ENCODE measurements around the gene KDM6B. TPM values are rescaled to one million over a fixed set of nuclear protein-coding genes. Genes with fewer than 3 reads are reported as not detected.

The KDM6B gene
- total RNA-seq, 1 donor from 2014 or later = 1.0 TPM

DNA sequence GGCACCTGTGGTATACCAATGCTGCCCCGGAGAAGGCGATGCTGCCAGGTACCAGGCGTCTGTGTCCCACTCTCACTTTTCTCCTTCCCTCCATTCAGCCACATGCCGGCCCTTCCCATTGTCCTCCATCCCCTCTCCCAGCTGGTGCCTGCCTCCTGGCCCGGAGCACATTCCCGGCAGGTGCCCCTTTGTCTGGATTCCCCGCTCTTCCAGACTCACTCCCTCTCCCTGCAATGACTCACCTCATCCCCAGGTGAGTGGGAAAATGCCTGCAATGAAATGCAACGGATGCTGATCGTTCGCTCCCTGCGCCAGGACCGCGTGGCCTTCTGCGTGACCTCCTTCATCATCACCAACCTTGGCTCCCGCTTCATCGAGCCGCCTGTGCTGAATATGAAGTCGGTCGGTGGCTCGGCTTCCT lies 10.4 kb upstream of the KDM6B start:
- no peak for DNase-seq (ENCODE audit: low read depth in 2 of 2)

- no peak for DNase-seq (ENCODE audit: low read depth in 2 of 2)
Observed at GRCh38 chr17:7824021-7824924, 9.7 kb upstream of the KDM6B start.

GRCh38 chr17:7825206-7825990 lies 8.6 kb upstream of the KDM6B start:
- DNase-seq (ENCODE audit: low read depth in 2 of 2) = no peak

DNA sequence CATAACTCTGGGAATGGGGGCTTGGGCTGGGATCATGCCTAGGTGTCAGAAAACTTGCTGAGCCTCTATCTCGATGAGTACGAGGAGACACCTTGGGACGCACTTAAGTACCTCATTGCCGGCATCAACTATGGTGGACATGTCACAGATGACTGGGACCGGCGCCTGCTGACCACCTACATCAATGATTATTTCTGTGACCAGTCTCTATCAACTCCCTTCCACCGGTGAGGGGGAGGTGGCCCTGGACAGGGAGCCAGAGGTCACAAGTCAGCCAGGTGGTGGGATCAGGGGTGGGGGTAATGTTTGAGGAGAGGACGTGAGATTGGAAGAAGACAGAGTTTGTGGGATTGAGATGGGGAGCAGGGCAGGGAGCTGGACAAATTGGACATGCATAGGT lies 3.4 kb upstream of the KDM6B start:
- no peak for DNase-seq (ENCODE audit: low read depth in 2 of 2)

DNA sequence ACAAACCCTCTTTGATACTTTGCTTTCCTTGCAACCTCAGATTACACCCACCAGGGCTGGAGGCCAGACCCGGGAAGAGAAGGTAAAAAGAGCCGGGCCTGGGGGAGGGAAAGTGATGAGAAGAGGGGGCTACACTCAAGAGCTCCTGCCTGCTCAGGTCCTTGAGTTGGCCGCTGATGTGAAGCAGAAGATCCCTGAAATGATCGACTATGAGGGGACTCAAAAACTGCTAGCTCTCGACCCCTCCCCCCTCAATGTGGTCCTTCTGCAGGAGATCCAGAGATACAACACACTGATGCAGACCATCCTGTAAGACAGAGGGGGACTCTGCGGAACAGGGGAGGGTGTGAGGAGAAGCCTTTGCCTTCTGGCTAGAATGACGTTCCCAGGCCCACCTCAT lies 2.8 kb upstream of the KDM6B start:
- DNase-seq (ENCODE audit: low read depth in 2 of 2) = no peak

GRCh38 chr17:7832431-7832830 lies 1.6 kb upstream of the KDM6B start:
- no peak for DNase-seq (ENCODE audit: low read depth in 2 of 2)

DNA sequence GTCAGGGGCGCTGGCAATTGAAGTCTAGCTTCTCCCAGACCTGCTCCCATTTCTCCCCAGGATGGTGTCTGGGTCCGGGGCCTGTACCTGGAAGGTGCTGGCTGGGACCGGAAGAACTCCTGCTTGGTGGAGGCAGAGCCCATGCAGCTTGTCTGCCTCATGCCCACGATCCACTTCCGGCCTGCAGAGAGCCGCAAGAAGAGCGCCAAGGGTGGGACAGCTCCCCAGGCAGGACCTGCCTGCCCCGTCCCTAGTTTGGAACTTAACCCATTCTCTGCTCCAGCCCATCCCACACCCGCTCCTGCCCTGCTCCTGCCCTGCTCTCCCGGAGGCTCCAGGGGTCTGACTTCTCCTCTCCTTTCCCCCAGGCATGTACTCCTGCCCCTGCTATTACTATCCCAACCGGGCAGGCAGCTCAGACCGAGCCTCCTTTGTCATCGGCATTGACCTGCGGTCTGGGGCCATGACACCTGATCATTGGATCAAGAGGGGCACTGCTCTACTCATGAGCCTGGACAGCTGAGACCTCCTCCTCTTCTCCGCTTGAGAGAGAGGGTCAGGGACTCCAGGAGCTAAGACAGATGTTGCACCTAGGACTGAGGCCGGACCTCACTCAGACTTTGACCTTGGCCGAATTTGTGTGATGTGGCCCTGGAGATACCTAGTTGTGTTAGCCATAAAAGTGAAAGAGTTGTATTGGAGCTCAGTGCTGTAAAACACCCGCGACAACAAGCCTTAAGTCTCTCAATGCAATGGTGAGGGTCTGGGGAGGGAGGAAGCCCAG lies 814 bp upstream of the KDM6B start:
- DNase-seq (ENCODE audit: low read depth in 2 of 2) = no peak

DNA sequence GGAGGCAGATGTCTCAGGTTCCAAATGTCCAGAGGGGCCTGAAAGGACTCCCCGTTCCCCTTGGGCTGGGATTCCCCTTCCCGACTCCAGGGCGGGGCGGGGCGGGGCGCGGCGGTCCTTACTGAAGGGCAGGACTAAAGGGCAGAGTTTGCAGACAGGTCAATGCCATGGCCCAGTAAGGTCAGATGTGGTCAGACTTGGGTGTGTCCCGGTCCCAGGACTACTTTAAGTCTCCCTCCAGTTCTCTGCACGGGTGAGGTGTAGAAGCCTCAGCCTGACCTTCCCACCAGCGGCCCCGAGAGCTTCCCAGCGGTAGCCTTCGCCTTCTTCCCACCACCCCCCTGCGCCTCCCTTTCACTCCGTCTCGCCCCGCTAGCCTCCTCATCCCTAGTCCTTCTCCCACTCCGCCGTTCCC lies 532 bp downstream of the KDM6B start:
- DNase-seq (ENCODE audit: low read depth in 2 of 2) = peak in 1 of 2 donors; percentile 40

DNA sequence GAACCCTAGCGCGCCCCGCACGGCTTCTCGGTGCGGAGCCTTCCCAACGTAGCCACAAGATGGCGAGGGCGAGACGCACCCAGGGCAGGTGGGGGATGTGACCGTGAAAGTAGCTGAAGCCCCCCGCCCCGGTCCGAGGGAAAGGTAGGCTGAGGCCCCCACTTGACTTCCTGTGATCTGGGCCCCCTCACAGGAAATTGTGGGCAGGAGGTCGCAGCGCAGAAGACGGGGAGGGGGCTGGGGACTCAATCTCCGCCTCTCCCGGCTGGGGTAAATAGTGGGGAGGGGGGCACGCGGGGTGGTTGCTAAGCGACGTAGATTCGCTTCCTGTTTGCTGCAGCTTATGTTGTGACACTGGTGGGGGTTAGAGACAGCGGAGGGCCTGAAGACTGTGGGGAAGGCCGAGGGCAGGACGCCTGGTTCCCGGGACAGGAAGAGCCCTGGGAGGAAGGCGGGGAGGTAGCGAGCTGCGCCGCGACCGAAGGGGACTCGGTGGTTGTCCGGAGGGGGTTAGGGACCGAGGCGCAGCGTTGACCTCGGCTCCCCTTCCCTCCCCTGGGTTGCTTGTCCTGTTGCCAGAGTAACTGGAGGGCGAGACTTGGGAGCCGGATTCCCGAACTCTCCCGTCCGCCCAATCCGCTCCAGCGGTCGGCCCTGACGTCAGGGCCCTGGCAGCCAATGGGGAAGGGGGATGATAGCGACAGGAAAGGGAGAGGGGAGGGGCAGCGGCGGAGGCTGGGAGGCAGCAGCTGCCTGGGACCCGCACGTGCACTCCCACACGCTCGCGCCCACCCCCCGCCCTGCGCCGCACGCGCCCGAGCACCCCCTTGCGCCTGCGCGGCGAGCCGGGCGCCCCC lies 1.2 kb downstream of the KDM6B start:
- DNase-seq (ENCODE audit: low read depth in 2 of 2) = peak; percentile 97 to 99

- peak in 1 of 2 donors; percentile 43 for DNase-seq (ENCODE audit: low read depth in 2 of 2)
Observed at GRCh38 chr17:7835814-7836595, 2.0 kb downstream of the KDM6B start.

- peak; percentile 89 to 97 for DNase-seq (ENCODE audit: low read depth in 2 of 2)
Observed at GRCh38 chr17:7836596-7837407, 2.8 kb downstream of the KDM6B start.

- DNase-seq (ENCODE audit: low read depth in 2 of 2) = no peak
Observed at GRCh38 chr17:7837408-7838088, 3.5 kb downstream of the KDM6B start.

DNA sequence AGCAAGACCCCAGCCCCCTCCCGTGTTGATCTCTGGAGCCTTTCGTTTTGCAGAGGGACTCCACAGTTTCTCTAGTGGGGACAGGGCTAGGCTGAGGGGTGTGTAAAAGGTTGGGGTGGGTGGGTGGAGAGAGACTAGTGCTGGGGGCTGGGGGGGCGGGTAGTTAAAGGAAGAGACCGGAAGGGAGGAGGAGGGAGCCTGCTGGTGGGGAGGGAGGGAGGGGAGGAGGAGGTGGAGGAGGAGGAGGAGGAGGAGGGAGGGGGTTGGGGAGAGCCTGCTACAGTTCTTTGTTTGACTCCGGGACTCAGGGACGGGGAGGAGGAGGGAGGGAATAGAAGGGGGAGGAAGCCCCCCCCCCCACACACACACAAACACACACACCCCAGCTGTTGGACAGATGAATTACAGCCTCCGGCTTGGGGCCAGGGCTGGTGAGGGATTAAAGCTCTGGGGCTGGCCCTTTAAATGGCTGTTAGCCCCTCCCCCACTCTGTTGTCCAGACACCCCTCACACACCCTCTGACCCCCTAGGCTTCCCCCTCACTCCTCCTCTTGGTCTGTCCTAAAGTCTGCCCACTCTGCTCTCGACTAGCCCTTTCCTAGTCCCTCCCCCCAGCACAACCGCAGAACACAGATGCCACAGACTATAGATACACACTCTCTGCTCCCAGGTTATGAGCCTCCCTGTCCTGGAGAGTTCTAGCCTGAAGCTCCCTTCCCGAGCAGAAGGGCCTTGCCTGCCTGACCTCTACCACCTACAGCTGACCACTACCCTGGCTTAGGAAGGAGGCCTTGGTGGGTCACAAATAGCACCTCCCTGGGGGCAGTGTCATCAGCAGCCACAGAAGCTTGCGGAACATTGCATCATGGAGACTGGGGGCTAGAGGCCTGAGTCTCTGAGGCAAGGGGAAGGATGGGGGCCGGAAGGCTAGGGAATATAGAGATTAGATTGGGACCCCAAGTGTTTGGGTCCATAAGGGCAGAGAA lies 4.4 kb downstream of the KDM6B start:
- peak in 1 of 2 donors; percentile 16 for DNase-seq (ENCODE audit: low read depth in 2 of 2)

DNA sequence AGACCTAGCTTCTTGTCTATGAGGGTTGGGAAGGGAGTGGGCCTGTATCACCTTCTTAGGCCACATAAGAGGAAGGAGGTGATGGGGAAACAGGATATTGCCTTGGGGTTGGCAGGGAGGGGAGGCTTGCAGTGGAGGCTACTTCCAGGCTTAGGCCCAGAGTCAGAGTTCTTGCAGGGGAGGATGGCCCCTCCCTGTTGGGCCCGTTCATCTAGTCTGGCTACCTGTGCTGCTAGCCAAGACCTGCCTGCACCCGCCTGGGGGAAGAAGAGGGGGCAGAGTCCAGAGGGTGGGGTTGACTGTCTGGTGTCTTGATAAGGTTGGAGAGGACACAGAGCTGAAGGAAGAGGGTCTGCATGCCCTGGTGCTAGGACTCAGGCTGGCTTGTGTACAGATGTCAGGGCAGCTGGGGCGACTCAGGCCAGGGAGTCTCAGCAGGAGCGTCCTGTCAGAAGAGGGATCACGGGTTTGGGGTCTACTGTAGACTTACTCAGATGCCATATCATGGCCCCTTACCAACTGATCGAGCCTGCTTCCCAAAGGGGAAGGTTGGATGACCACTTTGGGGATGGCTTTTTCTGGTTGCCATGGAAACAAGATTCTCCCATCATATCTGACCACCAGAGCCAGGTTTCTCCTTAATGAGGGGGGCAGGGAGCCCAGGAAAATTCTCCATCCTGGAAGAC lies 5.3 kb downstream of the KDM6B start:
- DNase-seq (ENCODE audit: low read depth in 2 of 2) = no peak

- DNase-seq (ENCODE audit: low read depth in 2 of 2) = no peak
Observed at GRCh38 chr17:7839876-7840261, 5.9 kb downstream of the KDM6B start.

DNA sequence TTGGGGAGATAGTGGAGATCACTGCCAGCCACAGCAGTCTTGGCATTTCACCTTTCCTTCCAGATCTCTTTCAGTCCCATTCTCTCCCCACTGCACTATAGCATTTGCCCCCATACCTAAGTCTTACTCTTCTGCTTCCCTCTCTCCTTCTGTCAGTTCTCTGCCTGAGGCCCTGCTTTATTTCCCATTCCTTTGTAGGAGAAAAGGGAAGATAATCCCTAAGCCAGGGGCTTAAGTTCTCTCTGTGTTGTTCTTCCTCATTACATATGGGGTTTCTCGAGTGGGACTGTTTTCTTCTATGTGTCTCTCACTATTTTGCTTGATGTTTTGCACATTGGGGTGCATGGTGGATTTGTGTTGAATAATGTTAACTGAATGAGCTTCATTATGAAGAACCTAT lies 6.4 kb downstream of the KDM6B start:
- DNase-seq (ENCODE audit: low read depth in 2 of 2) = no peak

DNA sequence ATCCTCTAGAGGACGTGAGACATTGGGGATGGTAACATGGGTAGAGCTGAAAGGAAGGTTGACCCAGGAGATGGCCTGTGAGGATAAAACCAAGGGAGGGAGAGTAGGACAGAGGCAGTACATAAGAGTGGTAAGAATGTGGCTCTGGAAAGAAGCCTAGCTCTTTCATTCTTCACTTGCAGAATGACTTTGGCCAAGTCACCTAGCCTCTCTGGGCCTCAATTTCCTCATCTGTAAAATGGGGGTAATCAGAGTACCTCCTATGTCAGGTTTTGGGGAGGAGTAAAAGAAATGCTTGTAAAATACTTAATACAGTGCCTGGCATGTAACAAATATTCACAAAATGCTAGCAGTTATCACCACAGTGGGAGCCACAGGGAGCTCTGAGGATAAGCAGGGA lies 6.9 kb downstream of the KDM6B start:
- DNase-seq (ENCODE audit: low read depth in 2 of 2) = no peak
